Measurements from ENCODE around the gene SUPT5H.

SUPT5H gene

GRCh38 chr19:39424934-39425333 lies 20.4 kb upstream of the SUPT5H start:
- H3K9ac ChIP-seq (ENCODE audit: low read length): no peak overlapping the region
- no peak for TF ChIP-seq EZH2phosphoT487 (IDR thresholded peaks at IDR 0.05; ENCODE audit: low read depth)
- TF ChIP-seq, protein P1, sequence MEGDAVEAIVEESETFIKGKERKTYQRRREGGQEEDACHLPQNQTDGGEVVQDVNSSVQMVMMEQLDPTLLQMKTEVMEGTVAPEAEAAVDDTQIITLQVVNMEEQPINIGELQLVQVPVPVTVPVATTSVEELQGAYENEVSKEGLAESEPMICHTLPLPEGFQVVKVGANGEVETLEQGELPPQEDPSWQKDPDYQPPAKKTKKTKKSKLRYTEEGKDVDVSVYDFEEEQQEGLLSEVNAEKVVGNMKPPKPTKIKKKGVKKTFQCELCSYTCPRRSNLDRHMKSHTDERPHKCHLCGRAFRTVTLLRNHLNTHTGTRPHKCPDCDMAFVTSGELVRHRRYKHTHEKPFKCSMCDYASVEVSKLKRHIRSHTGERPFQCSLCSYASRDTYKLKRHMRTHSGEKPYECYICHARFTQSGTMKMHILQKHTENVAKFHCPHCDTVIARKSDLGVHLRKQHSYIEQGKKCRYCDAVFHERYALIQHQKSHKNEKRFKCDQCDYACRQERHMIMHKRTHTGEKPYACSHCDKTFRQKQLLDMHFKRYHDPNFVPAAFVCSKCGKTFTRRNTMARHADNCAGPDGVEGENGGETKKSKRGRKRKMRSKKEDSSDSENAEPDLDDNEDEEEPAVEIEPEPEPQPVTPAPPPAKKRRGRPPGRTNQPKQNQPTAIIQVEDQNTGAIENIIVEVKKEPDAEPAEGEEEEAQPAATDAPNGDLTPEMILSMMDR (IDR thresholded peaks at IDR 0.05; ENCODE audit: low read depth, low read length): no peak
- H3K4me1 ChIP-seq (ENCODE audit: low read length): no peaks in the 10 kb centered on the region
- H4K20me1 ChIP-seq (ENCODE audit: insufficient read depth, low read length): peaks cover 4% of the 10 kb centered on the region; the same call in 1 of the 2 replicates
- H3K79me2 ChIP-seq (ENCODE audit: low read length): no peaks in the 10 kb centered on the region
- H3K9me3 ChIP-seq (ENCODE audit: insufficient read depth, low read length): no peaks in the 10 kb centered on the region
- no peaks in the 10 kb centered on the region for H3K27me3 ChIP-seq (ENCODE audit: low read depth, low read length)
- no peak overlapping the region for H3K4me2 ChIP-seq (ENCODE audit: low read length)
- H3K36me3 ChIP-seq (replicated peaks; ENCODE audit: low read depth, low read length): peaks cover 28% of the 10 kb centered on the region
- H3K27ac ChIP-seq (ENCODE audit: low read length): no peak overlapping the region
- no peak overlapping the region for H3K4me3 ChIP-seq (ENCODE audit: low read length)
- H2AFZ ChIP-seq (ENCODE audit: low read depth, low read length): no peak overlapping the region

DNA sequence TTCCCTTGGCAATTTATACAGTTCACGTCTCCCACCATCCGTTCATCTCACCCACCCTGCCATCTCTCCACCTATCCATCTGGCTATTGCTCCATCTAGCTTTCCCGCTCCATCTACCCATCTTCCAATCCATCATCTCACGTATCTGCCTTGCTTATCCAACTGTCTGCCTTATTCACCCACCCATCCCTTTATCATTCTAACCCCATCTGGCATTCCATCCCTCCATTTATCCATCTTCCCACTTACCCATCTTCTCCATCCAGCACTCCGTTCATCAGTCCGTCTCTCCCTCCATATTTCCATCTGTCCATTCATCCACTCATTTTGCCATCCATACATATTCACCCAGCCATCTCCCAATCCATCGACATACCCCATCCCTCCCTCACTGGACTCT lies 19.6 kb upstream of the SUPT5H start:
- Histone ChIP-seq H3K4me3 (ENCODE audit: low read length) (no peak overlapping the region), H3K79me2 (ENCODE audit: low read length) (no peaks in the 10 kb centered on the region), H3K9ac (ENCODE audit: low read length) (no peak overlapping the region), H3K27me3 (ENCODE audit: low read depth, low read length) (no peaks in the 10 kb centered on the region), H4K20me1 (ENCODE audit: insufficient read depth, low read length) (peaks cover 4% of the 10 kb centered on the region; the same call in 1 of the 2 replicates), H3K4me1 (ENCODE audit: low read length) (peaks cover 5% of the 10 kb centered on the region), H2AFZ (ENCODE audit: low read depth, low read length) (no peak overlapping the region), H3K4me2 (ENCODE audit: low read length) (no peak overlapping the region), H3K27ac (ENCODE audit: low read length) (no peak overlapping the region), H3K36me3 (replicated peaks; ENCODE audit: low read depth, low read length) (peaks cover 23% of the 10 kb centered on the region), H3K9me3 (ENCODE audit: insufficient read depth, low read length) (no peaks in the 10 kb centered on the region)
- TF ChIP-seq, protein P1 (IDR thresholded peaks at IDR 0.05; ENCODE audit: low read depth, low read length): no peak
- no peak for TF ChIP-seq EZH2phosphoT487 (IDR thresholded peaks at IDR 0.05; ENCODE audit: low read depth)

DNA sequence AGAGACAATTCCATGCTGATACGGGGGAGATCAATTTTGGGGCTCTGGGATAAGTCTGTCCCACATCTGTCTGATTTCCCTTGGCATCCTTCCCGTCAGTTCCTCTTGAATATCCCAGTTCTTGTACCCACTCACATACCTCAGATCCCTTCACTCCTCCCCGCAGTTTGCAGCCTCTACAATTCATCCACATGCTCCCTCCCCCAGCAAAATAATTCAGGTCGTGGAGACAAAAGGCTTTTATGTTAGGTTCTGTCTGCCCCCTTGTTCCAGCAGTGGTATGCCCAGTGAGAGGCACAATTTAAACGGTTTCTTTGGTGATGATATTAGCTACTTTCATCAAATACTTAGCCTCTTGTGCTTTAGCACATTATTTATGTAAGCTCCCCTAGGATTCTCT lies 19.2 kb upstream of the SUPT5H start:
- Histone ChIP-seq H4K20me1 (ENCODE audit: insufficient read depth, low read length) (peaks cover 4% of the 10 kb centered on the region), H3K9me3 (ENCODE audit: insufficient read depth, low read length) (no peaks in the 10 kb centered on the region), H3K27me3 (ENCODE audit: low read depth, low read length) (no peaks in the 10 kb centered on the region), H2AFZ (ENCODE audit: low read depth, low read length) (no peak overlapping the region), H3K79me2 (ENCODE audit: low read length) (no peaks in the 10 kb centered on the region), H3K4me2 (ENCODE audit: low read length) (no peak overlapping the region), H3K4me1 (ENCODE audit: low read length) (peaks cover 9% of the 10 kb centered on the region), H3K36me3 (replicated peaks; ENCODE audit: low read depth, low read length) (peaks cover 24% of the 10 kb centered on the region), H3K27ac (ENCODE audit: low read length) (no peak overlapping the region), H3K4me3 (ENCODE audit: low read length) (no peak overlapping the region), H3K9ac (ENCODE audit: low read length) (no peak overlapping the region)
- TF ChIP-seq, protein P1 (IDR thresholded peaks at IDR 0.05; ENCODE audit: low read depth, low read length): no peak
- TF ChIP-seq EZH2phosphoT487 (IDR thresholded peaks at IDR 0.05; ENCODE audit: low read depth): no peak

DNA sequence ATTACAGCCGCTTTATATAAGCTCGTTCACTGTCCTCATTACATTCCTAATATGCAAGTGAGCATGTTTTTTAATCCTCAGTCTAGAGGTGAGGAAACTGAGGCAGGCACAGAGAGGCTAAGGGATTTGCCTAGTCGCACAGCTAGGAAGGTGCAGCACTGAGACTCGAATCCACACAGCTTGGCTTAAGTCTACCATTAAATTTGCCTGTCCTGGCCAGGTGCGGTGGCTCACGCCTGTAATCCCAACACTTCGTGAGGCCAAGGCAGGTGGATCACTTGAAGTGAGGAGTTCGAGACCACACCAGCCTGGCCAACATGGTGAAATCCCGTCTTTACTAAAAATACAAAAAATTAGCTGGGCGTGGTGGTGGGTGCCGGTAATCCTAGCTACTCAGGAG lies 17.7 kb upstream of the SUPT5H start:
- H3K4me2 ChIP-seq (ENCODE audit: low read length): no peak overlapping the region
- H4K20me1 ChIP-seq (ENCODE audit: insufficient read depth, low read length): peaks cover 6% of the 10 kb centered on the region
- no peaks in the 10 kb centered on the region for H3K27me3 ChIP-seq (ENCODE audit: low read depth, low read length)
- no peak overlapping the region for H3K4me3 ChIP-seq (ENCODE audit: low read length)
- peaks cover 25% of the 10 kb centered on the region for H3K36me3 ChIP-seq (replicated peaks; ENCODE audit: low read depth, low read length)
- no peak overlapping the region for H3K27ac ChIP-seq (ENCODE audit: low read length)
- H3K9me3 ChIP-seq (ENCODE audit: insufficient read depth, low read length): no peaks in the 10 kb centered on the region
- no peak overlapping the region for H3K9ac ChIP-seq (ENCODE audit: low read length)
- H3K4me1 ChIP-seq (ENCODE audit: low read length): peaks cover 21% of the 10 kb centered on the region
- H2AFZ ChIP-seq (ENCODE audit: low read depth, low read length): no peak overlapping the region
- TF ChIP-seq EZH2phosphoT487 (IDR thresholded peaks at IDR 0.05; ENCODE audit: low read depth): no peak
- TF ChIP-seq, protein P1 (IDR thresholded peaks at IDR 0.05; ENCODE audit: low read depth, low read length): no peak
- no peaks in the 10 kb centered on the region for H3K79me2 ChIP-seq (ENCODE audit: low read length)
